H7 (cell line): ENCODE data around the gene CFAP45. TPM values are rescaled to one million over a fixed set of nuclear protein-coding genes. Genes with fewer than 3 reads are reported as not detected.

ENCODE experiments used
- DNase-seq: peaks from one replicate; pipeline ENCODE4 v3.0.0; 2012
- H3K27me3 ChIP-seq: 2 replicates; pipeline ENCODE4 v1.6.0; 2011; ENCODE audit warnings: mild to moderate bottlenecking, low read length; ENCODE audit not compliant: control insufficient read depth, insufficient read depth
- H3K36me3 ChIP-seq: replicated peaks from 2 replicates; pipeline ENCODE4 v1.5.1; 2011; ENCODE audit warnings: low read length; ENCODE audit not compliant: control insufficient read depth, insufficient read depth
- H3K4me3 ChIP-seq: 2 replicates; pipeline ENCODE4 v1.5.1; 2011; ENCODE audit warnings: low read depth, mild to moderate bottlenecking, control low read depth, low read length, moderate library complexity; ENCODE audit not compliant: insufficient read depth
- total RNA-seq: library from RNA; depleted of rRNA; stranded (reverse); fragments of >200 nt; shearing (Covaris generic); gene quantifications from 2 replicates; pipeline ENCODE4 v1.2.3, GENCODE V29; 2014

The CFAP45 gene
- total RNA-seq, 1 experiment from 2014 or later: 0.17 TPM

DNA sequence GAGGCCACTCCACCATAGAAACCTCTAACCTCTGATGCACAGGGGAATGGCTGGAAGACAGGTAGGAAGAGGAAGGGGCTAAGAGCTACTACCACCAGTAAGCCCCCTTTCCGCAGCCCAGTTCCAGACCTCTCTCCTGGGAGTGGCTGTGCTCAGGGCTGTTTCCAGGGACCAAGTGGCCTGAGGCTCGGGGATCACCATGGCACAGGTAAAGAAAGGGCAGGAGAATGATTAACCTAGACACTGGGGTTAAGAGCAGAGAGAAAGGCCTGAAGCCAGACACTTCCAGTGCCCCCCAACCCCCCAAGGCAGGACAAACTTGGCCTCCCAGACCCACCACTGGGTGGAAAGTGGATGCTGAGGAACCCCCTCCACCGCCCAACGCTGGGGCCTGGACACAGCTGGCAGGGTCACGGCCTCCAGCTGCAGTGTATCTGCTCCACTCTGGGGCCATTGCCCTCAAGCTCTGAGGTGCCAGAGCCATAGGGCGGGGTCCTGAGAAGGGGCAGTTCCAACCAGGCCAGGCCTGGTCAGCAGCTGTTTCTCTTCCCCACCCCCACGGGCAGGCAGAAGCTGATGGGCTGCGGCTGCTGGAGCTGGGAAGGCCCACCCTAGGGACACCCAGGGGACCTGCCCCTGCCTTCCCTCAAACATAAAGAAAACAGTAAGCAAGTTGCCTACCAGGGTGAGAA lies 22.7 kb upstream of the CFAP45 start:
- H3K4me3 ChIP-seq: peak overlapping the region; percentile 10; the same call in 1 of the 2 replicates
- DNase-seq: no peak

DNA sequence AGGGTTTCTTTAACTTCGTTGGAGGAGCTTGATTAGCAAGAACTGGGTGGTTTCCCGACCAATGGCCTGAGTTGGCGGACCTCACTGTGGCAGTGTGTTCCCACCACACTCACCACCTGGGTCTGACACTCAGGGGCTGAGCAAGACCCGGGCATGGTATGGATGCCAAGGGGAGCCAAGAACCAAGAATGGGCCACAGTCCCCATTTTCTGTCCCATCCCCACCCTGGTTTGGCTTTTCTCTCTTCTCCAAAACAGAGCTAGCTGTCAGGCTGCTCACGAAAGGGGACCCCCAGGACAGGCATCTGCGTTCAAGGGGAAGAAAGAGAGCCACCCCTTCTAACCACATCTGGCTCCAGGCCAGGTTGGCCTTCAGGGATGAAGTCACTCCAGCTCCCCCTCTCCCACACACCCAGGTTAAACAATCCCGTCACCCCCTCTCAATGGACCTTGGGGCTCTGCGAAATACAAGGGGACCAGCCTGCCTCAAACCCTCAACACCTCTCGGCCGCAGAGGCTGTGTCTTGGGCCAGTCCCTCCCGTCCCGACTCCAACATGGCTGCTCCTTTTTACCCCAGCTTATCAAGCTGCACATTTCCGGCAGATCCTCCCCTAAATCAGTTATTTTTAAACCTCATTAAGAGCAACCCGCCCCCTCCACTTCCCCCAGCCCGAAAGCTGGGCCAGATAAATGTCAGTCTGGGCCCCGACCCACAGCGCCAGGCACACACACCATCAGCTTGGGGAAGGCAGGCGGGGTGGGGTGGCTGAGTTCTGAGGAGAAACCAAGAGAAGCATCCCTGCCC lies 21.9 kb upstream of the CFAP45 start:
- peaks cover 3% of the 10 kb centered on the region; the same call in 1 of the 2 replicates for H3K27me3 ChIP-seq
- no peak overlapping the region for H3K4me3 ChIP-seq
- H3K36me3 ChIP-seq: peaks cover 12% of the 10 kb centered on the region
- no peak for DNase-seq

More for the DNA sequence above, 22.7 kb upstream of the CFAP45 start:
- Histone ChIP-seq H3K36me3 (peaks cover 15% of the 10 kb centered on the region), H3K27me3 (peaks cover 3% of the 10 kb centered on the region; the same call in 1 of the 2 replicates)

DNA sequence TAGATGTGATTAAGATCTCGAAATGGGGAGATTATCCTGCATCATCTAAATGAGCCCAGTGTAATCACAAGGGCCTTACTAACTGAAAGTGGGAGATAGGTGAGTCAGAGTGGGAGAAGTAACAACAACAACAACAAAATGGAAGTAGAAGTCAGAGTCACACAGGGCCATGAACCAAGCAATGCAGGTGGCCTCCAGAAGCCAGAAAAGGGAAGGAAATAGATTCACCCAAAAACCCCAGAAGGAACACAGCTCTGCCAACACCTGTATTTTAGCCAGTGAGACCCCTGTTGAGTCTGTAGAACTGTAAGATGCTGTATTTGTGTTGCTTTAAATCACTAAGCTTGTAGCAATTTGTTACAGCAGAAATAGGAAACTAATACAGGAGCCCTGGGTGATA lies 21.3 kb upstream of the CFAP45 start:
- H3K36me3 ChIP-seq: peaks cover 12% of the 10 kb centered on the region
- H3K27me3 ChIP-seq: peaks cover 3% of the 10 kb centered on the region; the same call in 1 of the 2 replicates
- H3K4me3 ChIP-seq: no peak overlapping the region
- DNase-seq: no peak

DNA sequence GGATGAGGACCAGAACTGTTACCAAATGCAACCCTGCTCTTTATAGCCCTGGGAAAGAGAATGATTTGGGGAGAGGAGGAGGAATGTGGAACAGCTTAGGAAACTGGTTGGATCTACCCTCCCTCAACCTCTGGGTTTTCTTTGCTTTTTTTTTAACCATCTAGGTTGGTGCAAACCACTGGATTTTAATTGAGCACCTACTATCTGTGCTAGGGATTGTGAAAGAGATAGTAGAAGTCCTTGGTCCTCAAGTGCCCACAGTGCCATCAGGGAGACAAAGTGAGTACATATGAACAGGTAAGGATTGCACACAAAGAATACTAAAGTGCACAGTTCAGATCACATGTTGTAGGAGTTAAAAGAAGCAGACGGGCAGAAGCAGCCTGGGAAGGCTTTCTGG lies 20.7 kb upstream of the CFAP45 start:
- H3K36me3 ChIP-seq: peaks cover 12% of the 10 kb centered on the region
- no peak overlapping the region for H3K4me3 ChIP-seq
- DNase-seq: no peak
- peaks cover 3% of the 10 kb centered on the region; the same call in 1 of the 2 replicates for H3K27me3 ChIP-seq

DNA sequence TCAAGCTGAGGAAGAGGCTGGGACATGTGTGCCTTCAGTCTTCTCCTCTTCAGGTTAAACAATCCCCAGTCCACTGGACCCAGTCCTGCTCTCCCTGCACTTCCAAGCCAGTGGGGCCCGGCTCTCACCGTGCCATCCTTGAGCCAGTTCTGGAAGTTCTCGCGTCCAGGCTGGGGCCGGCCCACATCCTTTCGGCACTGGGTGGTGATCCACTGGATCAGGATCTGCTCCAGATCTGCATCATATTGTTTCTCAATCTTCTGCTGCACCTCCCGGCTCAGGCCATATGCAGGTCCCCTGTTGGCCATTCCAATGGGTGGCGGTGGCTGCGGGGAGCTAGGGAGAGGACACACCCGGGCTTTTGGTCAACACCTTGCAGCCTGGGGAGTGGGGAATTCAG lies 20.2 kb upstream of the CFAP45 start:
- Histone ChIP-seq H3K27me3 (peaks cover 3% of the 10 kb centered on the region; the same call in 1 of the 2 replicates), H3K36me3 (peaks cover 12% of the 10 kb centered on the region), H3K4me3 (no peak overlapping the region)
- DNase-seq: no peak

DNA sequence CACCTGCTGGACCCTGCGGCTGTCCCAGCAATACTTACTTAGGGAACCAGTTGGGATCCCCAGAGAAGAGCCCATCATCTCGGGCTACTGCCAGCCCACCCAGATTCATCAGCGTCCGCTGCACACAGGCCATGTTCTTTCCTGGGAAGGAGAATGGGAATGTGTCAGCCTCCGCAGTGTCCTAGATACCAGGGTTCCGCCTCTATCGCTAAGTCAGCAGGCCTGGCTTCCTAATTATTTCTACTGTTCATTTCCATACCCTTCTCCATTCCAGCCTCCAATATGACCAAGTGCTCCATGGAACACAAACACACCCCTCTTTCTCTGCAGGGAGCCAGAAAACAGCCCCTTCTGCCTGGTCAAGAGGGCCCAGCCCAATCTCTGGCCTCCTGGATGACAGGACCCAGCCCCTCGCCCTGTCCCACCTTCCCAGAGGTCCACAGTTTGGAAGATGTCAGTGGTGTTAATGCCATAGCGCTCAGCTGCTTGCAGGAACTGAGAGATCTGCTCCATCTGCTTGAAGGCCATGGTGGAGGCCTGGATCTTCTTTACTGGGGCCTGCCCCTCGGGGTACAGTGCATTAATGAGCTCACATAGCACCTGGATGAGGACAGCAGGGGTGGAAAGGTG lies 19.4 kb upstream of the CFAP45 start:
- Histone ChIP-seq H3K36me3 (peaks cover 12% of the 10 kb centered on the region), H3K4me3 (no peak overlapping the region), H3K27me3 (no peaks in the 10 kb centered on the region; the same call in 1 of the 2 replicates)
- no peak for DNase-seq

DNA sequence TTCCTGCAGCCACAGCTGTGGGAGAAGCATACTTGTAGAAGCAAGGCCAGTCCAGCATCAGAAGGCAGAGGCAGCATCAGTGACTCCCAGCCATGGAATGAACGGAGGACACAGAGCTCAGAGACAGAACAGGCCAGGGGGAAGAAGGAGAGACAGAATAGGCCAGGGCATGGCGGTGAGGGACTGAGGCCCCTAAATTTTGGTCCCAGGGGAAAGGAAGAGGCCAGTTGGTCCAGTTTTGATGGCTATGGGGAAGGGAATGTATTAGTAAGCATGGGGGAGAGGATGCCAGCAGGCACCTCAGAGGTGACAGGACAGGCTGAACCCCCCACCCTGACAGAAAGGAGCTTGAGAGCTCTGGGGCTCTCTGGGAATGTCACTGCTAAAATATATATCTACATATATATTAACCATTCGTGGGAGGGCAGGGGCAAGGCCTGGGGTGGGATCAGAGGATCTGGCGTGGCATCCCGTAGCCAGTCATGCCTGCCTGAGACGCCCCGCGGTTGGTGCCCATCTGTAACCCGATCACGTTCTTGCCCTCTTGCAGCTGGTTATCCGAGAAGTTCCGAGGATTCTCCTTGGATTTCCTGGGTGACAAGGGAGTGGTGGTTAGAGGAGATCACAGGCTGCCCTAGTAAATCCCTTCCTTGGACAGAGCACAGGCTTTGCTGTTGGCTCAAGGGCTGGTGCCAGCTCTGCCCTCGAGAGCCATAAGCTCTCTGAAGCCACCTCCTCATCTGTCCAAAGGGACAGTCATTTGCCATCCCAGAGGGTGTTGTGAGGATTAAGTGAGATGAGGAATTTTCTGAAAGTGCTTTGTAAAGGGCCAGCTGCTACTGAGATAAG lies 18.6 kb upstream of the CFAP45 start:
- no peak for DNase-seq
- H3K27me3 ChIP-seq: no peaks in the 10 kb centered on the region
- H3K36me3 ChIP-seq: peaks cover 12% of the 10 kb centered on the region
- H3K4me3 ChIP-seq: no peak overlapping the region

DNA sequence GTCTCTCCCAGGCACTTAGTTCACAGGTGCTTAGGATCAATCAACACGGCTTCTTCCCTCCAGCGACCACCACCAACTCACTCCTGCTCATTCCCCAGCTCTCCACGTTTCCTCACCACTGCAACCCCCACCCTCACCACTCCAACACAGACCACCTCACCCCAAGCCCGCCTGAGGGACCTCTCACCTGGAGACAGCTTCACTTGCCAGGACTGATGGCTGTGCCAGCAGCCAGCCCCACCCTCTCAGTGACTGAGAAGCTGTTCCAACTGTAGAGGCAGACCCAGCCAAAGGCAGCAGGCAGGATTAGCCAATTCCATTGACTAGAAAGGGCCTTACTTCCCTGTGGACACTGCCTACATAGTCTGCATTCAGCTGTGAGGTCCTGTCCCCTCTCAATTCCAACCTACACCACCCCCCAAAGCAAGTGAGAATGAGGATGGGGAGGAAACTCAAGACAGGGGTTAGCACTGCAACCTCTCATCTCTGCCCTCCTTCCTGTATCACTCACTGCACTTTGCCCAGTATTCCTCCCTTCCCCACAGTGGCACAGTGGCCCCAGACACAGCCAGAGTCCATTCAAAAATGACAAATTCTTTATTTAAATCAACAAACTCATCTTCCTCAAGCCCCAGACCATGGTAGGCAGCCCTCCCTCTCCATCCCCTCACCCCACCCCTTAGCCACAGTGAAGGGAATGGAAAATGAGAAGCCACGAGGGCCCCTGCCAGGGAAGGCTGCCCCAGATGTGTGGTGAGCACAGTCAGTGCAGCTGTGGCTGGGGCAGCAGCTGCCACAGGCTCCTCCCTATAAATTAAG lies 17.8 kb upstream of the CFAP45 start:
- Histone ChIP-seq H3K4me3 (no peak overlapping the region), H3K27me3 (no peaks in the 10 kb centered on the region), H3K36me3 (peaks cover 12% of the 10 kb centered on the region)
- DNase-seq: no peak

DNA sequence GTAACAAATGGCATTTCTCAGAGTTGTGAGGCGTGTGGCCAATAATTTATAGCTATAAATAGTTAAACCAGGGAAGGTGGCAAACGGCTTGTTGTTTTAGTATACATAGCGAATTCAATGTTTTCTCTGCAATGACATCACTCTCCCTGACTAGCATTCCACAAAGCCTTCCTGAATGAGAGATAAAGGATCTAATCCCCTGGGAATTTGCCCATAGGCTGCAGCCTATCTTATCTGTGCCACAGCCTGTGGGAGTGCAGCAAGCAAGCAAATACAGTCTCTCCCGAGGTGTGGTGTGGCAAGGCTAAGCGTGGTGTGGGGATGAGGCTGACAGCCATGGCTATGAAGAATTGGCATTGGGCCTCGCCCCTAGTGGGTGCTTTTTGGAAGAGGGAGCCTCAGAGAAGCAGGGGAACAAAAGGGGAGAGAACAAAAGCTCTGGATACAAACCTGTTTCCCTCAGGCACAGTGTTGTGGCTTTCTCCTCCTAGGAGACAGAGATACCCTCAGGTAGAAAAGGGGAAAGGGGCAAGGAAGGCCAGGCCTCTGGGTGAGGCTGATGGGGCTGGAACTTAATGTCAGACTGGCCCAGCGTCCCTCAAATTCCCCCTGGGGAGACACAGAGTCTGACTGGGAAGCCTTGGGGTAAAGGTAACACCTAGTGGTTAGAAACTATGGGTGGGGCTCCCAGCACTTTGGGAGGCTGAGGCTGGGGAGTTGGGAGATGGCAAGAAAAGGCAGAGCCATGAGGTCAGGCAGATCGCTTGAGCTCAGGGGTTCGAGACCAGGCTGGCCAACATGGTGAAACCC lies 16.5 kb upstream of the CFAP45 start:
- peak; percentile 67 for DNase-seq
- Histone ChIP-seq H3K36me3 (peaks cover 12% of the 10 kb centered on the region), H3K27me3 (no peaks in the 10 kb centered on the region), H3K4me3 (no peak overlapping the region)

DNA sequence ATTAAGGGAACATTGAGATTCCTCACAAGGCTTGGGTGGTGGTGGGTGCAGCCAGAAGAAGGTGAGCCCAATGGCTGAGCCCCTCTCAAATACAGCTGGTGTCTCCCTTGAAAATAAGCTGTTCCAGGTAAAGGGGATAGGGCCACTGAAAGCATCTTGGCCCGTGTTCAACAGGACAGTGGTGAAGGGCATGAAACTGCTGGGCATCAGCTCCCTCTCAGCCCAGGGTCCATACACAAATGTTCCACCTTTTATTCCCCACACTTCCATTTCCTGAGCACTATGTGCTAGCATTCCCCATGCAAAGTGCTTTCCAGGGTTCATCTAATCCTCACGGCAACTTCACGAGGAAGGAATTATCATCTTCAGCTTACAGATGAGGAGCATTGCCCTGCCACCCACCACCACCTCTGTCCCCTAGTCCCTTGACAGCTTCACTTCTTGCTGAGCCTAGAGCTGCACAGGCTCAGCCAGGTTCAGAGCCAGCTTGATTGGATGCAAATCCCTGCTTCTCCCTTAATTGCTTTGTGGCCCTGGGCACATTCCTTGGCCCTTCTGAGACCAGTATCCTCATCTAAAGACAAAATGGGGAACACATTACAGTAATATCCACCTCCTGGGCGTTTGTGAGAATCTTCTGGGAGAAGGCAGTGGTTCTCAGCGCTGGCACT lies 15.7 kb upstream of the CFAP45 start:
- H3K27me3 ChIP-seq: no peaks in the 10 kb centered on the region
- DNase-seq: no peak

DNA sequence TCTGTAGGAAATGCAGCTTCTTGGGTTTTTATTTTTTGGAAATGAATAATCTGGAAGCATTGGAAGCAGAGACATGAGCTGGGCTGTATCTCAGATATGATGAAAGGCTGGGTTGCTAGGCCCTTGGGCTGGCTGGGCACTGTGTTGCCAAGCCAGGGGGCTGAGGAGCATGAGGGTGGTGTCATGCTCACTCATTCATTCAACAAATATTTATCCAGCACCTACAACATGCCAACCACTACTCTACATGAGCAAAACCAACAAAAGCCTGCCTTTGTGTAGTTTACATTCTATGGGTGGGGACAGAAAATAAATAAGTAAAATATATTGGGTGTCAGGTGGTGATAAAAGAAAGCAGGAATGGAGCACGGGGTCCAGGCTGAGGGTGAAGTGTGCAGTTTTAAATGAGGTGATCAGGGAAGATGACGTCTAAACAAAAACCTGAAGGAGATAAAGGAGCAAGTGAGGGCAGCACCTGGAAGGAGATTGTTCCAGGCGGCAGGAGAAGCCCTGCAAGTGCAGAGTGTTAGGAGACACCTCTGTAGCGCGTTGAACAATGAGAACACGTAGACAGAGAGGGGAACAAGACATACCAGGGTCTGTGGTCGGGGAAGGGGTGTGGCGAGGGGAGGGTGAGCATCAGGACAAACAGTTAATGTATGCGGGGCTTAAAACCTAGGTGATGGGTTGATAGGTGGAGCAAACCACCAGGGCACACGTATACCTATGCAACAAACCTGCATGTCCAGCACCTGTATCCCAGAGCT lies 14.5 kb upstream of the CFAP45 start:
- DNase-seq: no peak
- Histone ChIP-seq H3K4me3 (no peak overlapping the region), H3K27me3 (no peaks in the 10 kb centered on the region), H3K36me3 (peaks cover 6% of the 10 kb centered on the region)

More for the DNA sequence above, 15.7 kb upstream of the CFAP45 start:
- Histone ChIP-seq H3K36me3 (peaks cover 12% of the 10 kb centered on the region), H3K4me3 (no peak overlapping the region)
